ENCODE measurements around the gene DLST. TPM values are rescaled to one million over a fixed set of nuclear protein-coding genes. Genes with fewer than 3 reads are reported as not detected.

Gene DLST
- total RNA-seq, 4 donors from 2014 or later, result 79.3 to 98.7 (median 87.8) TPM

GRCh38 chr14:74906925-74907521 lies 25.3 kb downstream of the DLST start:
- H3K36me3 ChIP-seq, result peaks cover 0 to 35% of the 10 kb centered on the region in 2 donors
- ATAC-seq, result no peak
- no peak for TF ChIP-seq CTCF (IDR thresholded peaks at IDR 0.05)
- no peak for TF ChIP-seq POLR2AphosphoS5 (IDR thresholded peaks at IDR 0.05)
- no peak for TF ChIP-seq EP300 (IDR thresholded peaks at IDR 0.05)
- TF ChIP-seq POLR2A (IDR thresholded peaks at IDR 0.05), result no peak
- no peaks in the 10 kb centered on the region for H3K27me3 ChIP-seq
- no peak overlapping the region for H3K27ac ChIP-seq
- no peak overlapping the region for H3K4me3 ChIP-seq
- H3K4me1 ChIP-seq, result peaks cover 0 to 36% (median 0%) of the 10 kb centered on the region in 3 donors
- WGBS, 2 donors (ENCODE audit: low coverage in 1 of 2), result no CpG with 5 or more reads among the region's 12 CpGs
- no peaks in the 10 kb centered on the region for H3K9me3 ChIP-seq

- ATAC-seq, result no peak
- Histone ChIP-seq H3K27ac (no peak overlapping the region), H3K27me3 (no peaks in the 10 kb centered on the region), H3K4me3 (no peak overlapping the region), H3K4me1 (peaks cover 0 to 36% (median 0%) of the 10 kb centered on the region in 3 donors), H3K9me3 (no peaks in the 10 kb centered on the region), H3K36me3 (peaks cover 0 to 28% of the 10 kb centered on the region in 2 donors)
- TF ChIP-seq POLR2AphosphoS5 (IDR thresholded peaks at IDR 0.05), result no peak
- TF ChIP-seq POLR2A (IDR thresholded peaks at IDR 0.05), result no peak
- TF ChIP-seq CTCF (IDR thresholded peaks at IDR 0.05), result no peak
- TF ChIP-seq EP300 (IDR thresholded peaks at IDR 0.05), result no peak
- WGBS, 2 donors (ENCODE audit: low coverage in 1 of 2), result 35 to 62% methylated on average over 2 to 5 of the region's 6 CpGs
These were observed 26.0 kb downstream of the DLST start for GRCh38 chr14:74907744-74908143.

- TF ChIP-seq POLR2A (IDR thresholded peaks at IDR 0.05), result no peak
- no peak for TF ChIP-seq CTCF (IDR thresholded peaks at IDR 0.05)
- TF ChIP-seq POLR2AphosphoS5 (IDR thresholded peaks at IDR 0.05), result no peak
- no peak for TF ChIP-seq EP300 (IDR thresholded peaks at IDR 0.05)
- no peak for ATAC-seq
- H3K4me1 ChIP-seq, result peaks cover 0 to 42% (median 0%) of the 10 kb centered on the region in 3 donors
- H3K4me3 ChIP-seq, result no peak overlapping the region
- no peaks in the 10 kb centered on the region for H3K27me3 ChIP-seq
- 100% methylated on average over 2 of the region's 9 CpGs; no CpG with 5 or more reads in 1 of the 2 donors for WGBS, 2 donors (ENCODE audit: low coverage in 1 of 2)
- H3K27ac ChIP-seq, result no peak overlapping the region
- peaks cover 0 to 16% of the 10 kb centered on the region in 2 donors for H3K36me3 ChIP-seq
- H3K9me3 ChIP-seq, result no peaks in the 10 kb centered on the region
These were observed 27.2 kb downstream of the DLST start for GRCh38 chr14:74908861-74909341.

- no CpG with 5 or more reads among the region's 14 CpGs for WGBS, 2 donors (ENCODE audit: low coverage in 1 of 2)
- peaks cover 0 to 10% of the 10 kb centered on the region in 2 donors for H3K36me3 ChIP-seq
- H3K4me1 ChIP-seq, result peaks cover 0 to 48% (median 0%) of the 10 kb centered on the region in 3 donors
- H3K9me3 ChIP-seq, result no peaks in the 10 kb centered on the region
- H3K27ac ChIP-seq, result no peak overlapping the region
- H3K4me3 ChIP-seq, result no peak overlapping the region
- no peaks in the 10 kb centered on the region for H3K27me3 ChIP-seq
- no peak for TF ChIP-seq POLR2A (IDR thresholded peaks at IDR 0.05)
- TF ChIP-seq EP300 (IDR thresholded peaks at IDR 0.05), result no peak
- ATAC-seq, result no peak
These were observed 27.8 kb downstream of the DLST start for GRCh38 chr14:74909501-74909900.

- WGBS, 2 donors (ENCODE audit: low coverage in 1 of 2), result 92% methylated on average over 2 of the region's 10 CpGs; no CpG with 5 or more reads in 1 of the 2 donors
- Histone ChIP-seq H3K4me3 (no peak overlapping the region), H3K9me3 (no peaks in the 10 kb centered on the region), H3K36me3 (peaks cover 0 to 6% of the 10 kb centered on the region in 2 donors), H3K27me3 (no peaks in the 10 kb centered on the region), H3K4me1 (peaks cover 0 to 51% (median 0%) of the 10 kb centered on the region in 3 donors), H3K27ac (no peak overlapping the region)
- ATAC-seq, result no peak
- TF ChIP-seq POLR2A (IDR thresholded peaks at IDR 0.05) (no peak), CTCF (IDR thresholded peaks at IDR 0.05) (no peak), EP300 (IDR thresholded peaks at IDR 0.05) (no peak), POLR2AphosphoS5 (IDR thresholded peaks at IDR 0.05) (no peak)
These were observed 28.2 kb downstream of the DLST start for GRCh38 chr14:74909911-74910310.
